OCI-M1 (cell line): ENCODE data around the gene TPI1.

Source experiments
- DNase-seq: peaks from one replicate; lab custom pipeline; 2025; lab: John Stamatoyannopoulos, UW

Gene TPI1

GRCh38 chr12:6867413-6868210, at the start of gene TPI1:
TPI1 (plus strand) TSS chr12:6867531; CDS start chr12:6867567, 36 bp downstream.
- peak; percentile 87 for DNase-seq

GRCh38 chr12:6817662-6818157, 49.6 kb upstream of the TPI1 start:
- DNase-seq, result no peak

GRCh38 chr12:6818222-6818621, 49.1 kb upstream of the TPI1 start:
- no peak for DNase-seq

GRCh38 chr12:6818645-6819044, 48.7 kb upstream of the TPI1 start:
- no peak for DNase-seq

GRCh38 chr12:6819106-6820030, 48.0 kb upstream of the TPI1 start:
- DNase-seq, result no peak

- no peak for DNase-seq
Measured at GRCh38 chr12:6820166-6820565, 47.2 kb upstream of the TPI1 start.

GRCh38 chr12:6821591-6822425, 45.5 kb upstream of the TPI1 start, which contains the start of gene GPR162:
GPR162 (plus strand) TSS chr12:6821821; CDS start chr12:6823899, 2,078 bp downstream.
- peak; percentile 71 for DNase-seq

- DNase-seq, result no peak
Measured at GRCh38 chr12:6822426-6823135, 44.8 kb upstream of the TPI1 start.

GRCh38 chr12:6823182-6824084, 43.9 kb upstream of the TPI1 start:
- DNase-seq, result no peak

GRCh38 chr12:6824085-6824775, 43.1 kb upstream of the TPI1 start:
- no peak for DNase-seq

GRCh38 chr12:6824901-6825381, 42.4 kb upstream of the TPI1 start:
- no peak for DNase-seq

GRCh38 chr12:6825398-6826124, 41.8 kb upstream of the TPI1 start:
- DNase-seq, result peak; percentile 92

- DNase-seq, result no peak
Measured at GRCh38 chr12:6826125-6826733, 41.1 kb upstream of the TPI1 start.

GRCh38 chr12:6826734-6827436, 40.4 kb upstream of the TPI1 start:
- DNase-seq, result no peak

GRCh38 chr12:6827437-6827911, 39.9 kb upstream of the TPI1 start:
- peak; percentile 89 for DNase-seq

GRCh38 chr12:6827982-6828780, 39.1 kb upstream of the TPI1 start, which contains the start of gene P3H3:
P3H3 (plus strand) TSS chr12:6828407; CDS start chr12:6828441, 34 bp downstream.
- DNase-seq, result peak; percentile 54
